Measurements from ENCODE around the gene DDX23.
A peak's percentile ranks its signal among the peaks of the same experiment; 100 is the strongest.
"Not testable (repeated sequence)": the region's sequence is repeated elsewhere in the genome, so short reads cannot be mapped to it uniquely, and the experiment has no call there.

The DDX23 gene

GRCh38 chr12:48851883-48852733 lies at the start of gene DDX23:
Gene DDX23 (minus strand): TSS chr12:48852163. CDS start chr12:48845782, 6,381 bp downstream.
- H3K27me3 Mint-ChIP-seq, result no peaks in the 10 kb centered on the region
- H3K27ac Mint-ChIP-seq, result peak within 1 kb of the TSS; percentile 97
- peaks cover 5% of the 10 kb centered on the region for H3K36me3 Mint-ChIP-seq

GRCh38 chr12:48901278-48901677 lies 49.3 kb upstream of the DDX23 start:
- Mint-ChIP-seq H3K9me3 (no peaks in the 10 kb centered on the region), H3K27me3 (no peaks in the 10 kb centered on the region), H3K36me3 (no peaks in the 10 kb centered on the region), H3K4me1 (peaks cover 4% of the 10 kb centered on the region), H3K27ac (no peak overlapping the region), H3K4me3 (no peak overlapping the region)

More at GRCh38 chr12:48851883-48852733, at the start of gene DDX23:
- Mint-ChIP-seq H3K4me1 (peaks cover 37% of the 10 kb centered on the region), H3K9me3 (no peaks in the 10 kb centered on the region), H3K4me3 (peak within 1 kb of the TSS; percentile 87)

GRCh38 chr12:48899651-48900050 lies 47.7 kb upstream of the DDX23 start:
- no peak overlapping the region for H3K4me3 Mint-ChIP-seq
- H3K9me3 Mint-ChIP-seq, result no peaks in the 10 kb centered on the region
- H3K27me3 Mint-ChIP-seq, result no peaks in the 10 kb centered on the region
- peaks cover 4% of the 10 kb centered on the region for H3K4me1 Mint-ChIP-seq
- no peak overlapping the region for H3K27ac Mint-ChIP-seq
- H3K36me3 Mint-ChIP-seq, result no peaks in the 10 kb centered on the region

- H3K27me3 Mint-ChIP-seq, result peaks cover 5% of the 10 kb centered on the region
- H3K4me3 Mint-ChIP-seq, result no peak overlapping the region
- H3K4me1 Mint-ChIP-seq, result peaks cover 4% of the 10 kb centered on the region
- H3K36me3 Mint-ChIP-seq, result no peaks in the 10 kb centered on the region
- no peaks in the 10 kb centered on the region for H3K9me3 Mint-ChIP-seq
- H3K27ac Mint-ChIP-seq, result no peak overlapping the region
These were observed 42.3 kb upstream of the DDX23 start for GRCh38 chr12:48894271-48894670.

GRCh38 chr12:48890657-48891418 lies 38.9 kb upstream of the DDX23 start:
- Mint-ChIP-seq H3K4me1 (peaks cover 4% of the 10 kb centered on the region), H3K36me3 (no peaks in the 10 kb centered on the region), H3K27me3 (peaks cover 5% of the 10 kb centered on the region), H3K9me3 (no peaks in the 10 kb centered on the region), H3K4me3 (no peak overlapping the region), H3K27ac (no peak overlapping the region)

- Mint-ChIP-seq H3K36me3 (no peaks in the 10 kb centered on the region), H3K27me3 (peaks cover 5% of the 10 kb centered on the region), H3K4me1 (peaks cover 4% of the 10 kb centered on the region), H3K9me3 (no peaks in the 10 kb centered on the region), H3K4me3 (no peak overlapping the region), H3K27ac (no peak overlapping the region)
These were observed 37.7 kb upstream of the DDX23 start for GRCh38 chr12:48889679-48890078.

- H3K27me3 Mint-ChIP-seq, result peaks cover 10% of the 10 kb centered on the region
- no peaks in the 10 kb centered on the region for H3K4me1 Mint-ChIP-seq
- H3K9me3 Mint-ChIP-seq, result no peaks in the 10 kb centered on the region
- H3K4me3 Mint-ChIP-seq, result no peak overlapping the region
- H3K36me3 Mint-ChIP-seq, result no peaks in the 10 kb centered on the region
- no peak overlapping the region for H3K27ac Mint-ChIP-seq
These were observed 31.6 kb upstream of the DDX23 start for GRCh38 chr12:48883305-48884161.

- Mint-ChIP-seq H3K4me1 (no peaks in the 10 kb centered on the region), H3K9me3 (no peaks in the 10 kb centered on the region), H3K4me3 (no peak overlapping the region), H3K27ac (no peak overlapping the region), H3K27me3 (peaks cover 10% of the 10 kb centered on the region), H3K36me3 (no peaks in the 10 kb centered on the region)
These were observed 31.0 kb upstream of the DDX23 start for GRCh38 chr12:48882972-48883304.

GRCh38 chr12:48882315-48882687 lies 30.3 kb upstream of the DDX23 start:
- Mint-ChIP-seq H3K4me1 (no peaks in the 10 kb centered on the region), H3K9me3 (no peaks in the 10 kb centered on the region), H3K27me3 (peaks cover 10% of the 10 kb centered on the region), H3K36me3 (no peaks in the 10 kb centered on the region), H3K4me3 (no peak overlapping the region), H3K27ac (no peak overlapping the region)

- Mint-ChIP-seq H3K36me3 (no peaks in the 10 kb centered on the region), H3K9me3 (no peaks in the 10 kb centered on the region), H3K4me3 (no peak overlapping the region), H3K27ac (no peak overlapping the region), H3K27me3 (peaks cover 10% of the 10 kb centered on the region), H3K4me1 (no peaks in the 10 kb centered on the region)
These were observed 29.8 kb upstream of the DDX23 start for GRCh38 chr12:48881686-48882314.

GRCh38 chr12:48880647-48881046 lies 28.7 kb upstream of the DDX23 start:
- Mint-ChIP-seq H3K36me3 (no peaks in the 10 kb centered on the region), H3K4me1 (no peaks in the 10 kb centered on the region), H3K27me3 (peaks cover 10% of the 10 kb centered on the region), H3K27ac (no peak overlapping the region), H3K9me3 (no peaks in the 10 kb centered on the region), H3K4me3 (no peak overlapping the region)

- no peaks in the 10 kb centered on the region for H3K9me3 Mint-ChIP-seq
- no peaks in the 10 kb centered on the region for H3K36me3 Mint-ChIP-seq
- no peak overlapping the region for H3K27ac Mint-ChIP-seq
- peaks cover 10% of the 10 kb centered on the region for H3K27me3 Mint-ChIP-seq
- H3K4me3 Mint-ChIP-seq, result no peak overlapping the region
- H3K4me1 Mint-ChIP-seq, result no peaks in the 10 kb centered on the region
These were observed 26.6 kb upstream of the DDX23 start for GRCh38 chr12:48878548-48878947.

- no peak overlapping the region for H3K4me3 Mint-ChIP-seq
- no peaks in the 10 kb centered on the region for H3K36me3 Mint-ChIP-seq
- no peak overlapping the region for H3K27ac Mint-ChIP-seq
- H3K9me3 Mint-ChIP-seq, result no peaks in the 10 kb centered on the region
- no peaks in the 10 kb centered on the region for H3K4me1 Mint-ChIP-seq
- H3K27me3 Mint-ChIP-seq, result peaks cover 8% of the 10 kb centered on the region
These were observed 24.1 kb upstream of the DDX23 start for GRCh38 chr12:48875944-48876515.

GRCh38 chr12:48873534-48873933 lies 21.6 kb upstream of the DDX23 start:
- not testable (repeated sequence) for H3K27me3 Mint-ChIP-seq, H3K9me3 Mint-ChIP-seq, H3K36me3 Mint-ChIP-seq, H3K27ac Mint-ChIP-seq, H3K4me3 Mint-ChIP-seq, H3K4me1 Mint-ChIP-seq

GRCh38 chr12:48873096-48873495 lies 21.1 kb upstream of the DDX23 start:
- Mint-ChIP-seq H3K4me1 (no peaks in the 10 kb centered on the region), H3K27ac (no peak overlapping the region), H3K4me3 (no peak overlapping the region), H3K36me3 (no peaks in the 10 kb centered on the region), H3K9me3 (no peaks in the 10 kb centered on the region), H3K27me3 (no peaks in the 10 kb centered on the region)
